Mucosa of descending colon (tissue), 3 donors: ENCODE data around the gene BAHCC1. TPM values are rescaled to one million over a fixed set of nuclear protein-coding genes. Genes with fewer than 3 reads are reported as not detected.

Source experiments
- ATAC-seq: fragments of 200-7000 bp; cut with Tn5 transposase; one replicate; pipeline ENCODE4 v1.9.1; 2020; ENCODE audit warnings: mild to moderate bottlenecking, moderate library complexity
- DNase-seq, 3 donors: peaks; one replicate each; pipeline ENCODE4 v3.0.0-alpha.2; 2020
- H3K36me3 ChIP-seq: fragments of 200-600 bp; one replicate; pipeline ENCODE4 v1.8.0; 2021; ENCODE audit warnings: low read depth, mild to moderate bottlenecking
- H3K4me1 ChIP-seq: fragments of 200-600 bp; one replicate; pipeline ENCODE4 v1.8.0; 2021; ENCODE audit warnings: low read depth, mild to moderate bottlenecking
- H3K4me3 ChIP-seq: fragments of 200-600 bp; one replicate; pipeline ENCODE4 v1.8.0; 2021; ENCODE audit warnings: mild to moderate bottlenecking
- H3K9me3 ChIP-seq: fragments of 200-600 bp; one replicate; pipeline ENCODE4 v1.8.0; 2021; ENCODE audit warnings: mild to moderate bottlenecking
- intact Hi-C, 2 donors: fragments of 100-400 bp; cut with DNase I in 1 of 2; cut with micrococcal nuclease in 1 of 2; formaldehyde crosslinking; loops; one replicate each; pipeline versions ENCODE4 v1.11.0 to v1.11.1; 2022; cut with DNase I, micrococcal nuclease
- total RNA-seq, 3 donors: library from RNA; stranded (reverse); fragmentation: NEBNext Ultra II Directional in 2 of 3; extraction: Animal tissue kit (Norgen Biotek cat#: 25700) in 2 of 3; gene quantifications; one replicate each; pipeline versions ENCODE4 v1.2.1 to v1.2.4, GENCODE V29; 2021 to 2023
- TF ChIP-seq, protein P1 (sequence below): fragments of 200-600 bp; IDR thresholded peaks from one replicate; pipeline ENCODE4 v1.8.0; 2022; ENCODE audit warnings: antibody characterized with exemption, mild to moderate bottlenecking
- donor health status: DM: no; HTN: no; CAD: no; lungs with moderate emphysema.
- donor health status: DM: no; HTN: no; CAD: no.
- donor health status: DM: no; HTN: yes; CAD: no.

Gene BAHCC1
- total RNA-seq, 3 donors from 2014 or later = 14.0 to 27.4 (median 16.5) TPM

- DNase-seq (no peak), ATAC-seq (no peak)
- TF ChIP-seq, protein P1, sequence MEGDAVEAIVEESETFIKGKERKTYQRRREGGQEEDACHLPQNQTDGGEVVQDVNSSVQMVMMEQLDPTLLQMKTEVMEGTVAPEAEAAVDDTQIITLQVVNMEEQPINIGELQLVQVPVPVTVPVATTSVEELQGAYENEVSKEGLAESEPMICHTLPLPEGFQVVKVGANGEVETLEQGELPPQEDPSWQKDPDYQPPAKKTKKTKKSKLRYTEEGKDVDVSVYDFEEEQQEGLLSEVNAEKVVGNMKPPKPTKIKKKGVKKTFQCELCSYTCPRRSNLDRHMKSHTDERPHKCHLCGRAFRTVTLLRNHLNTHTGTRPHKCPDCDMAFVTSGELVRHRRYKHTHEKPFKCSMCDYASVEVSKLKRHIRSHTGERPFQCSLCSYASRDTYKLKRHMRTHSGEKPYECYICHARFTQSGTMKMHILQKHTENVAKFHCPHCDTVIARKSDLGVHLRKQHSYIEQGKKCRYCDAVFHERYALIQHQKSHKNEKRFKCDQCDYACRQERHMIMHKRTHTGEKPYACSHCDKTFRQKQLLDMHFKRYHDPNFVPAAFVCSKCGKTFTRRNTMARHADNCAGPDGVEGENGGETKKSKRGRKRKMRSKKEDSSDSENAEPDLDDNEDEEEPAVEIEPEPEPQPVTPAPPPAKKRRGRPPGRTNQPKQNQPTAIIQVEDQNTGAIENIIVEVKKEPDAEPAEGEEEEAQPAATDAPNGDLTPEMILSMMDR = no peak
- intact Hi-C loops = no loop called here
- no peaks in the 10 kb centered on the region for H3K36me3 ChIP-seq
- H3K4me3 ChIP-seq = no peak overlapping the region
- no peaks in the 10 kb centered on the region for H3K9me3 ChIP-seq
- peaks cover 28% of the 10 kb centered on the region for H3K4me1 ChIP-seq
These were observed 38.4 kb downstream of the BAHCC1 start for GRCh38 chr17:81433656-81434055.

GRCh38 chr17:81434072-81434471 is 38.8 kb downstream of the BAHCC1 start:
- ATAC-seq (no peak), DNase-seq (no peak)
- Histone ChIP-seq H3K9me3 (no peaks in the 10 kb centered on the region), H3K36me3 (no peaks in the 10 kb centered on the region), H3K4me1 (peaks cover 24% of the 10 kb centered on the region), H3K4me3 (no peak overlapping the region)
- TF ChIP-seq, protein P1 = no peak
- intact Hi-C loops = no loop called here

DNA sequence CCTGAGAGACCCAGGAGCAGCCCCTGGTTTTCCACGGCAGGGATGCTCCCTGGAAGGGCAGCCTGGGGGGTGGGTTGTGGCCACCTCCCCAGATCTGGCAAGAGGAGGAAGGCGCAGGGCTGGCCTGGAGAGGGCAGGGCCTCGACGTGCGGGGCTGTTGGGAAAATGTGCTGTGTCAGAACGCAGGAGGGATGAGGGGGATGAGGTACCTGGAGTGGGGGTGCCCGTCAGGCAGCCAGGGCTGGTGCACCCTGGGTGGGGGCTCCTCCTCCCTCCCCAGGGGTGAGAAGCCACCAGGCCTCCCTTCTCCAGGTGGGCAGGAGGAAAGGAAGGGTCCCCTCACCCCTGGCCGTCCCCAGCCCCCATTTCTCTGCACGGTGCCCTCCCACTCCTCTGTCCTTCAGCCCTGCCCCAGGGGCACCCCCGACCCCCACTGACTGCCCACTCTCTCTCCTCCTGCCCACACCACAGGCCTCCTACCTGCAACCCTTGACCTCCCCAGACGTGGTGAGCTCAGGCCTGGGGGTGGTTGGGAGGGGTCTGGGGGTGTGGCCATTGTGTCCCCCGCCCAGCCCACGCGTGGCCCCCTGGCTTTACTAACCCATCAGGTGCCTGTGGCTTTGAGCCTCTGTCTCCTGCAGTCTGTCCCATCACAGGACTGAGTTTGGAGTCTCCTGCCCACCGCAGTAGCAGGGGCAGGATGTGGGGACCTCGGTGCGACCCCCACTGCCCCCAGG is 39.6 kb downstream of the BAHCC1 start:
- Histone ChIP-seq H3K36me3 (no peaks in the 10 kb centered on the region), H3K9me3 (no peaks in the 10 kb centered on the region), H3K4me3 (no peak overlapping the region), H3K4me1 (peaks cover 16% of the 10 kb centered on the region)
- TF ChIP-seq, protein P1 = no peak
- intact Hi-C loops = no loop called here
- ATAC-seq (no peak), DNase-seq (no peak)

DNA sequence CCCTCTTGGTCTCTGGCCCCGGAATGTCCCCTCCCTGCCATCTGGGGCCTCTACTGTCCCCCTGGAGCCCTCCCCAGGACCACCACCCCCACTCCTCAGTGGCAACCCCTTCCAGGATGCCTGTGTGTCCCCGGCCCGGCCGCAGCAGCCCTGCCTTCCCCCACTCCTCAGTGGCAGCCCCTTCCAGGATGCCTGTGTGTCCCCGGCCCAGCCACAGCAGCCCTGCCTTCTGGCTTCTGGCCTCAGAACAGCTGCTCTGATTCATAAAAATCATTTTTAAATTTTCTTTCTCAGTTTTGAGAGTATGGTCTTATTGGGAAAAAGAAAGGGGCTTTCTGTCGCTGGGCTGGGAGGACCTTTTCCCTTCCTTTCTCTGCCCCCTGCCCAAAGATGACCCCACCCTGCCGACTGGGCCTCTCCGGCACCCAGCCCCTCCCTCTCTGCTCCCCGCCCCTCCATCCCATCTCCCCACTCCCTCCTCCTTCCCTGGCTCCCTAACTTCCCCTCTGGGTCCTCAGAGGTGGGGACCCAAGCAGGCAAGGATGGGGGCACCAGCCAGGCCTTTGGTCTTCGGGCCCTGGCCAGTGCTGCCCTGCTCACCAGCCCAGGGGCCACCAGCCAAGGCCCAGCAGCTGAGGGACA is 40.5 kb downstream of the BAHCC1 start:
- no peak for DNase-seq
- peaks cover 11% of the 10 kb centered on the region for H3K4me1 ChIP-seq
- no peak overlapping the region for H3K4me3 ChIP-seq
- intact Hi-C loops = no loop called here
- H3K36me3 ChIP-seq = no peaks in the 10 kb centered on the region
- no peaks in the 10 kb centered on the region for H3K9me3 ChIP-seq
- no peak for ATAC-seq
- TF ChIP-seq, protein P1 = no peak

DNA sequence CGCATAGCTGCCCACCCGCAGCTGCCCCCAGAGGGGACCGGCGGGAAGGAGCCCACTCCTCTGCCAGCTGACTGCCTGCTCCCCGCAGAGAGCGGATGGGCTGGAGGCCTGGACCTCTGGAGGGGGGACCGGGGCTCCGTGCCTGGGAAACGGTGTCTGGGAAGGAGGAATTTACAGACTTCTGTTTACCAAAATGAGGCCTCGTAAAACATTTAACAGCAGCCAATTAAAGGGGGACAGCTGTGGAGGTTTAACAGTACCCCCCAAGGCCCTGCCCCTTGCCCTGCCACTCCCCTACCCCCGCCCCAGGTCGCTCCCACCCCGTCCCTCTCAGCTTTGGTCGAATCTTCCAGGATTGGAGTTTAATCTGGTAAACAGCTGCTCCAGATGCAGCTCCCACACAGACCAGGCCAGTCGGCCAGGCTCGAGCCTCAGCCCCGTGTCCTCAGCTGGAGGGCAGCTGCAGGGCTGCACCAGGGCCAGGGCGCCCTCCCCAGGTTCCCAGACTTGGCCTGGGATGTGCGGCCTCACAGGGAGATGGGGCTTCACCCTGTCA is 41.1 kb downstream of the BAHCC1 start:
- Histone ChIP-seq H3K9me3 (no peaks in the 10 kb centered on the region), H3K4me3 (no peak overlapping the region), H3K4me1 (peaks cover 11% of the 10 kb centered on the region), H3K36me3 (no peaks in the 10 kb centered on the region)
- ATAC-seq = peak; percentile 59
- TF ChIP-seq, protein P1 = no peak
- peak in 1 of 3 donors; percentile 62 for DNase-seq
- intact Hi-C loops = no loop called here
